K562 (cell line): Measurements from ENCODE around the gene NKX2-1. TPM values are rescaled to one million over a fixed set of nuclear protein-coding genes. Genes with fewer than 3 reads are reported as not detected.

Experiments used
- ATAC-seq: fragments of 200-7000 bp; cut with Tn5 transposase; 3 replicates; pipeline ENCODE4 v1.9.1; 2020; ENCODE audit warnings: moderate library complexity
- BruUV-seq: library from RNA; stranded (reverse); fragments of 400-500 nt; replicated peaks from 2 replicates; lab custom pipeline; 2021; lab: Mats Ljungman, UMichigan
- CTCF ChIA-PET: fragments of 300-600 bp; formaldehyde crosslinking; extraction: SDS; loops from one replicate; lab custom pipeline; 2021; ENCODE audit warnings: low intra/inter-chr PET ratio; lab: Yijun Ruan, JAX
- POLR2A ChIA-PET: fragments of 300-600, 350-650 bp; sonication (Branson Sonifier 250); formaldehyde crosslinking; extraction: SDS; loops from one replicate; lab custom pipeline; 2021; ENCODE audit warnings: antibody characterized with exemption, inconsistent platforms; lab: Yijun Ruan, JAX
- DNase-seq, 4 experiments: peaks; one replicate each; pipeline versions ENCODE4 v3.0.0 to v3.0.0-alpha.2; 2011 to 2018; ENCODE audit warnings: low spot score in 3 of 4, mixed read lengths in 3 of 4; ENCODE audit errors: extremely low read depth in 1 of 4
- FAIRE-seq: peaks from 2 replicates; lab custom pipeline; 2011; peaks lifted over from hg19 to GRCh38; lab: Jason Lieb, UNC
- H2AFZ ChIP-seq: 2 replicates; pipeline ENCODE4 v1.6.0; 2011; ENCODE audit warnings: low read depth, low read length, control low read depth, inconsistent platforms
- H3K27ac ChIP-seq: fragments of 200-600 bp; 3 replicates; pipeline ENCODE4 v1.8.0; 2011; ENCODE audit warnings: low read depth, mild to moderate bottlenecking, control low read depth, inconsistent platforms, low read length, moderate library complexity, mixed read lengths; ENCODE audit errors: extremely low read depth
- H3K27me3 ChIP-seq, 2 experiments: fragments of 300-600 bp in 1 of 2; 2 replicates in 1 of 2; 3 replicates in 1 of 2; pipeline versions ENCODE4 v1.6.0 to v1.8.0; 2011; ENCODE audit warnings: inconsistent platforms in 2 of 2, low read length in 2 of 2, mild to moderate bottlenecking in 1 of 2, mixed read lengths in 1 of 2, moderate library complexity in 1 of 2; ENCODE audit not compliant: control insufficient read depth in 2 of 2, insufficient read depth in 2 of 2
- H3K36me3 ChIP-seq: fragments of 300-600 bp; 3 replicates; pipeline ENCODE4 v1.8.0; 2011; ENCODE audit warnings: mild to moderate bottlenecking, low read length, inconsistent platforms; ENCODE audit not compliant: control insufficient read depth, insufficient read depth
- H3K4me1 ChIP-seq, 2 experiments: fragments of 200-600 bp in 1 of 2; replicated peaks in 1 of 2; 2 replicates in 1 of 2; 3 replicates in 1 of 2; pipeline versions ENCODE4 v1.5.1 to v1.8.0; 2011; ENCODE audit warnings: inconsistent platforms in 2 of 2, low read length in 2 of 2, mild to moderate bottlenecking in 1 of 2, mixed read lengths in 1 of 2, moderate library complexity in 1 of 2; ENCODE audit not compliant: control insufficient read depth in 2 of 2, insufficient read depth in 2 of 2
- H3K4me2 ChIP-seq: 2 replicates; pipeline ENCODE4 v1.6.1; 2011; ENCODE audit warnings: low read length, control low read depth, inconsistent platforms, mixed read lengths; ENCODE audit not compliant: insufficient read depth
- H3K4me3 ChIP-seq: fragments of 200-600 bp; sonication (generic), shearing (Covaris generic); 2 replicates; pipeline ENCODE4 v1.5.1; 2016; ENCODE audit warnings: control low read depth, inconsistent platforms
- H3K79me2 ChIP-seq: fragments of 200-600 bp; 3 replicates; pipeline ENCODE4 v1.8.0; 2011; ENCODE audit warnings: low read length, inconsistent platforms; ENCODE audit not compliant: control insufficient read depth, insufficient read depth
- H3K9ac ChIP-seq, 2 experiments: 2 replicates each; pipeline versions ENCODE4 v1.6.0 to v1.6.1; 2011; ENCODE audit warnings: low read depth in 2 of 2, low read length in 2 of 2, control low read depth in 1 of 2, inconsistent platforms in 1 of 2, mild to moderate bottlenecking in 1 of 2, mixed read lengths in 1 of 2; ENCODE audit not compliant: insufficient read depth in 1 of 2
- H3K9me1 ChIP-seq: one replicate; pipeline ENCODE4 v1.6.0; 2011; ENCODE audit warnings: inconsistent platforms, mild to moderate bottlenecking, low read length, moderate library complexity; ENCODE audit not compliant: control insufficient read depth, insufficient read depth
- H3K9me3 ChIP-seq: replicated peaks from 2 replicates; pipeline ENCODE4 v1.5.1; 2011; ENCODE audit warnings: low read depth, low read length, inconsistent platforms; ENCODE audit not compliant: control insufficient read depth, insufficient read depth
- H4K20me1 ChIP-seq: replicated peaks from 2 replicates; pipeline ENCODE4 v1.6.1; 2011; ENCODE audit warnings: low read length, inconsistent platforms, mixed read lengths; ENCODE audit not compliant: control insufficient read depth, insufficient read depth
- CBFB ChIP-seq: sonication (generic); formaldehyde crosslinking; IDR thresholded peaks from 2 replicates; pipeline ENCODE4 v1.4.0; 2020; ENCODE audit warnings: mild to moderate bottlenecking, missing genetic modification reagents
- CHCHD3 ChIP-seq: fragments of 250-450 bp; sonication (Bioruptor Pico); IDR thresholded peaks from 2 replicates; pipeline ENCODE4 v2.1.2; 2022; ENCODE audit warnings: mild to moderate bottlenecking
- FOXP1 ChIP-seq: sonication (generic); formaldehyde crosslinking; IDR thresholded peaks from 2 replicates; pipeline ENCODE4 v1.8.0; 2022; ENCODE audit warnings: mild to moderate bottlenecking, missing genetic modification reagents
- GATA2 ChIP-seq: sonication (generic); formaldehyde crosslinking; IDR thresholded peaks from 2 replicates; pipeline ENCODE4 v1.4.0; 2020; ENCODE audit warnings: mild to moderate bottlenecking, missing genetic modification reagents
- HDAC8 ChIP-seq: fragments of 450-650 bp; IDR thresholded peaks from 2 replicates; pipeline ENCODE4 v1.6.1; 2016; ENCODE audit warnings: mild to moderate bottlenecking, missing genetic modification characterization, moderate library complexity, missing compliant biosample characterization
- KLF13 ChIP-seq: fragments of 450-650 bp; IDR thresholded peaks from 2 replicates; pipeline ENCODE4 v1.6.1; 2016; ENCODE audit warnings: missing genetic modification characterization, low read depth, mild to moderate bottlenecking, missing compliant biosample characterization, moderate library complexity, borderline replicate concordance
- MXI1 ChIP-seq: IDR thresholded peaks from 2 replicates; pipeline ENCODE4 v1.6.1; 2011; ENCODE audit warnings: low read depth, mild to moderate bottlenecking, improper control_type of control experiment, low read length
- PTBP1 ChIP-seq: fragments of 200-400 bp; formaldehyde crosslinking; IDR thresholded peaks from 2 replicates; pipeline ENCODE4 v1.6.1; 2017; ENCODE audit warnings: low read depth, low read length
- SAFB2 ChIP-seq: fragments of 200-400 bp; formaldehyde crosslinking; IDR thresholded peaks from 2 replicates; pipeline ENCODE4 v1.6.1; 2018; ENCODE audit warnings: borderline replicate concordance, low read length, low read depth, moderate library complexity; ENCODE audit not compliant: severe bottlenecking
- TFAM ChIP-seq: fragments of 250-450 bp; sonication (Bioruptor Pico); conservative IDR thresholded peaks from 2 replicates; pipeline ENCODE4 v1.5.0; 2021; ENCODE audit warnings: mild to moderate bottlenecking, moderate library complexity
- ZC3H11A ChIP-seq: IDR thresholded peaks from 2 replicates; pipeline ENCODE4 v1.6.1; 2012; ENCODE audit warnings: low read depth, low read length, improper control_type of control experiment
- ZNF274 ChIP-seq: IDR thresholded peaks from 2 replicates; pipeline ENCODE4 v1.6.1; 2011; ENCODE audit warnings: low read depth, mild to moderate bottlenecking, low read length, moderate library complexity, borderline replicate concordance
- WGBS: fragments of 100-300 bp; shearing (Covaris generic); methylation state at CpG from one replicate; pipeline ENCODE4 v1.1.6; 2016; ENCODE audit warnings: low coverage, mixed read lengths; ENCODE audit not compliant: insufficient coverage; ENCODE audit errors: missing lambda C conversion rate; 5-methylcytosine and 5-hydroxymethylcytosine counted together
- in situ Hi-C: fragments of 300-500 bp; cut with MboI; formaldehyde crosslinking; loops from 4 replicates; pipeline ENCODE4 v1.15.0; 2018; ENCODE audit warnings: inconsistent platforms, mixed read lengths
- intact Hi-C: fragments of 100-400 bp; cut with micrococcal nuclease; formaldehyde crosslinking; loops from 2 replicates; pipeline ENCODE4 v1.14.2; 2022
- polyA plus RNA-seq, 8 experiments: library from polyadenylated mRNA; depleted of rRNA in 4 of 8; stranded (reverse) in 5 of 8; unstranded in 3 of 8; fragments of >200 nt; fragmentation: Nextera tagmentation in 2 of 8; fragmentation: Illumina TruSeq in 1 of 8; extraction: Ambion mirVana in 2 of 8; extraction: Trizol in 1 of 8; gene quantifications; 2 replicates each; pipeline versions ENCODE4 v1.2.1 to v1.2.3, GENCODE V29; 2011 to 2014; ENCODE audit warnings: inconsistent platforms in 1 of 8, missing spikeins in 1 of 8
- total RNA-seq, 7 experiments: library from RNA; depleted of rRNA in 6 of 7; stranded (reverse); fragments of >200 nt in 6 of 7; fragmentation: Illumina TruSeq in 2 of 7; extraction: Trizol in 2 of 7; gene quantifications; 2 replicates each; pipeline versions ENCODE4 v1.2.1 to v1.2.3, GENCODE V29; 2011 to 2021; ENCODE audit warnings: low replicate concordance in 1 of 7

NKX2-1 gene
- total and polyA plus RNA-seq, 9 of the 15 experiments (the other 6 are each of a cell fraction or from before 2014, with no cell fraction given) = 0.11 TPM; not detected in 8

DNA sequence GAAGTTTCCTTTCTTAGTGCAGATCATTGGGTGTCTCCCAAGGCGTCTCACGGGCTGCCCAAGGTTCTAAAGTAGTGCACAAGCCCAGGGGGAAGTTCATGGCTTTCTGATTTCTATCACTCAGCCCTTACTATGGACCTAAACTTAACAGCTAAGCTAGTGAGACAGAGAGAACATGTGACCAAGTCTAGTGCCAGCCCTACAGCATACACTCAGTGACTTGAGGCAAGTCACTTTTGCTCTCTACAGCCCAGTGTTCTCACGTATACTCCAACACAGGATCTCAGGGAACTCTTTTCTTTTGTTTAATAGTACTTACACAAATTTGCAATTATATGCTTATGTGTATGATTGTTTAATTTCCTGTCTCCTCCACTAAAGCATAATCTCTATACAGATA, 48.6 kb downstream of the NKX2-1 start:
- intact Hi-C loops = no loop called here
- 0% methylated on average over 3 of the region's 3 CpGs for WGBS
- no peaks in the 10 kb centered on the region for H4K20me1 ChIP-seq
- POLR2A ChIA-PET = no interaction called here
- no peaks in the 10 kb centered on the region for H3K36me3 ChIP-seq
- H3K79me2 ChIP-seq = no peaks in the 10 kb centered on the region
- H3K27me3 ChIP-seq = no peaks in the 10 kb centered on the region
- no peak overlapping the region for H3K4me2 ChIP-seq
- TF ChIP-seq CHCHD3 (CRISPR knock-in tag) (no peak), ZC3H11A (no peak), CBFB (no peak), TFAM (CRISPR knock-in tag) (no peak), HDAC8 (tag) (no peak), SAFB2 (no peak), PTBP1 (no peak), MXI1 (no peak), KLF13 (tag) (no peak), FOXP1 (CRISPR knock-in tag) (no peak), GATA2 (CRISPR knock-in tag) (no peak), ZNF274 (no peak)
- CTCF ChIA-PET = no interaction called here
- no peak for DNase-seq
- no peak for ATAC-seq
- in situ Hi-C loops = no loop called here
- no peak overlapping the region for H3K27ac ChIP-seq
- no TSS peak for BruUV-seq
- no peak overlapping the region for H3K4me3 ChIP-seq
- FAIRE-seq = no peak
- no peak overlapping the region for H3K9ac ChIP-seq
- no peaks in the 10 kb centered on the region for H3K9me3 ChIP-seq
- H2AFZ ChIP-seq = no peak overlapping the region
- no peaks in the 10 kb centered on the region for H3K4me1 ChIP-seq
- no peaks in the 10 kb centered on the region for H3K9me1 ChIP-seq
